Brain pericyte (primary cell): ENCODE results near the gene DDC.
"Not testable (repeated sequence)": the region's sequence is repeated elsewhere in the genome, so short reads cannot be mapped to it uniquely, and the experiment has no call there.

Experiments used
- DNase-seq: peaks from one replicate; pipeline ENCODE4 v3.0.0-alpha.2; 2012; ENCODE audit warnings: low read depth, low spot score

DDC gene

DNA sequence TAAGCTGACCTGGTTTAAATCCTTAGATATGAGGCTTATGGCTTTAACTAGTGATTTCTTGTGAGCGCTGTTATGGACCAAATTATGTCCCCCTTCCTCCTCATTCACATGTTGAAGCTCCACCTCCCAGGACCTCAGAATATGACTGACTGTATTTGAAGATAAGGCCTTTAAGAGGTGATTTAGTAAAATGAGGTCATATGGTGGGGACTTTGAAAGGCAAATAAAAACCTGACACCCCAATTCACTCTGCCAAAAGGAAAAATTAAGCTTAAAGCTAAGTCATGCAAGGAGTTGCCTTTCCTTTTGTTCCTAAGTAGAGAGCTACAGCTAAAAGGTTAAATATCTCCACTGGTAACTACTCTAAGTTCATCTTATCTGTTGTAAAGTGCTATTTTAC, 78.7 kb downstream of the DDC start:
- DNase-seq = no peak

DNA sequence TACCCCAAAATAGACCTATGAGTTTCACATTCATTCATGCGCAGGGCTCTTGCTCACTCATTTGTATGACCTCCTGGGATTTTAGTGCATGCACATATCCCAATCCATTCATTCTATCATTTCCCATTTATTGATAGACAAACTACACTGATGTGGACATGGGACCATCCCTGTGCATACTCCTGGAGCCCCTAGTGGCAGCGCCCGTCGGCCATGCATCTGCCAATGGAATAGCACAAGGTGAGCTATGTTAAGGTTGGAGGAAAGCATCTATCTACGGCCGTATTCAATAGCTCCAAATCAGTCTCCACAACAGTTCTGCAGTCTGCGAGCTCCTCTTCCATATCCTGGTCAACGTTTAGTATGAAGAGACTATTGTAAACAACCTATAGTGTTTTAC, 83.3 kb downstream of the DDC start:
- DNase-seq = no peak

DNA sequence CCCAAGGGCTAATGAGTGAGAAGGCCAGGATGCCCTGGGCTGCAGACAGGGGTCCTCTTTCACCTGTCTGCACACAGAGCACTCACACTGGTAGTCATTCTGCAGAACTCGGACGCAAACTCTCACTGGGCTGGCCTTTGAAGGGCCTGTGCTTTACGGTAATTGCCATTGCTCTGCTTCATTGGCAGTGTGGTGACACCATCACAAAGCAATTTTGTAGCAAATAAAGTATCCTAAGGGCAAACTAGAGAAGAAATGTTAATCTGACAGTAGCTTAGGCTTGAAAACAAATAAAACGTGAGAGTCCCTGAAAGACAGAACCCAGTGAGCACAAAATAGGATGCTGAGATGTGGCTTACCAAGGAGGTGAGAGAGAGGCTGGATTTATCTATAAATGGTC, 84.4 kb downstream of the DDC start:
- DNase-seq = no peak

DNA sequence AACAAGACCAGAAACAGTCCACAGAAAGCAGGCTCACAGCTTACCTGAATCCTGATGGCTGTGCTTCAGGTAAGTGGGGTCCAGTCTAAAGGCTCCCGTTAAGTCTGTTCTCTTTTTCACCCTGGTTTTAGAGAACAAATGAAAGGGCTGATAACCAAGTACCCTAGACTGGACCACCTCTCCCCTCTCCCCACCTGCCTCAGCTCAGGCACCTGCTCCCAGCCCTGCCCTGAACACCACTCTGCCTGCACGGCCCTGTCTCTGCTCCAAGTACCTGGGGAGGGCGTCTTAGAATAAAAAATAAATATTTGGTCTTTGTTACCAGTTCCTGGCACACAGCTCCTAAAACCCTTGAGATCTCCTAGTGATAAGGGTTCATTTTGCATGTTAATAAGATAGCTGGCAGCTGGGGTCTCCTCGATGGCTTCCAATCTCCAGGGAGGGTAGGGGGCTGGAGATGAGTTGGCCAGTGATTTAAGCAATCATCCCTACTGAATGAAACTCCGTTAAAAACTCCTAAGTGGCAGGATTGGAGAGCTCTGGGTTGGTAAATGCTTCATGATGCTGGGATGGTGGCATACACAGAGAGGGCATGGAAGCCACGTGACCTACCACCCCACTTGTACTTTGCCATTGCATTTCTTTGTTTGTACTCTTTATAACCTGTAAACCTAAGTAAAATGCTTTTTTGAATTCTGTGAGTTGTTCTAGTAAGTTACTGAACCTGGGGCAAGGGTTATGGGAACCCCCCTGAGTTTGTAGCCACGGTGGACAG, 85.3 kb downstream of the DDC start:
- DNase-seq = no peak

DNA sequence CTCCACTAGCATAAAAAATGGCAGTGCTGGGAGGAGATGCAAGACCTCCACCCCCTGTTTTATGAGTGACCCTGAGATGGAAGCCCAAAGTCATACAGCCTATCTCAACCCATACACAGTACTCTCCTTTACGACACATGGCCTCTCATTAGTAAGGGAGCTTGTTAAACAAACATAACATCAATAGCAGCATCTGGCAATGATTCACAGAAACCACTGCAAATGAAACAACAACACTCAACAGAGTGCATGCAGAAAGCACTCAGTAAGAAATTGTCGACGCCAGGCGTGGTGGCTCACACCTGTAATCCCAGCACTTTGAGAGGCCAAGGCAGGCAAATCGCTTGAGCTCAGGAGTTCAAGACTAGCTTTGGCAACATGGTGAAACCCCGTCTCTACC, 87.6 kb downstream of the DDC start:
- no peak for DNase-seq

DNA sequence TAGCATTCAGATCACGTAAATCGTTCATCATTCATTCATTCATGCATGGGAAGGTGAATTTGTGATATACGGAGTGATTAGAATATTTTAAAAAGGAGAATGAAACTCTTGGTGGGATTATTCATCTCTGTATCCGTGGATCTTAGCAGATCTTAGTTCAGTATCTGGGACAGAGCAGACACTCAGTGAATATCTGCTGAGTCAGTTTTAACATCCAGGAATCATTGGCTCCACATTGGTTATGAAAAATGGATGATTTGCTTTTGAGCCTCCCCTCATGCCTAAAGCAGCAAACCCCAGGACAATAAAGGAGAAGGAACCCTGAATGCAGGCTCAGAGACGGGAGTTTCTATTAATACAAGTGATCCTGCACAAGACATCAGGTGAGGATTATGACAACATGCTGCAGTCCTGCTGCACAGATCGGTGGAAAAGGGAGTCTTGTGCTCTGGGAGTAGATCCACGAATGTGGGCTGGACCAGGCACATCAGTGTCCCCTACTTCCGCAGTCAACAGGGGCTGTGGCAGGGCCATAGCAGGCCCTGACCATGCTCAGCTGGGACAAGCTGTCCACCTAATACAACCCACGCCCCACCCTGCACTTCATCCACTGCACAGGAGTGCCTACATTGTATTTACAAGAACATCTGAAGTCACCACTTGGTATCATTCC, 88.1 kb downstream of the DDC start:
- no peak for DNase-seq

DNA sequence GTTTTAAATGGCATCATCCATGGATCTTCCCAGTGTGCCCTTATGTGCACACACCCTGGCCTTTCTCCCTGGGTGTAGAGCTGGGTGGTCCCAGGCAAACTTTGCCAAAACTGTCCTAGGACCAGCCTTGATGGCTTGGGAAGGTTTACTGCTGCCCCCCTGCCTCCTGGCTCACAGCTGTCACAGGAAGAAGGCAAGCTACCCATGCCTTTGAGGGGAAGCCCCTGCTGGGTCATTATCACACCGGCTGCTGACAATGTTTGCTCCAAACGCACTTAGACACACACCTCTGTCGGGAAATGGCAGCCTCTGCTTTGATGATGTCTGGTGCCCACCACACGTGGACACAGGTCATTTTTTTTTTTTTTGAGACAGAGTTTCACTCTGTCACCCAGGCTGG, 89.9 kb downstream of the DDC start:
- DNase-seq = no peak

DNA sequence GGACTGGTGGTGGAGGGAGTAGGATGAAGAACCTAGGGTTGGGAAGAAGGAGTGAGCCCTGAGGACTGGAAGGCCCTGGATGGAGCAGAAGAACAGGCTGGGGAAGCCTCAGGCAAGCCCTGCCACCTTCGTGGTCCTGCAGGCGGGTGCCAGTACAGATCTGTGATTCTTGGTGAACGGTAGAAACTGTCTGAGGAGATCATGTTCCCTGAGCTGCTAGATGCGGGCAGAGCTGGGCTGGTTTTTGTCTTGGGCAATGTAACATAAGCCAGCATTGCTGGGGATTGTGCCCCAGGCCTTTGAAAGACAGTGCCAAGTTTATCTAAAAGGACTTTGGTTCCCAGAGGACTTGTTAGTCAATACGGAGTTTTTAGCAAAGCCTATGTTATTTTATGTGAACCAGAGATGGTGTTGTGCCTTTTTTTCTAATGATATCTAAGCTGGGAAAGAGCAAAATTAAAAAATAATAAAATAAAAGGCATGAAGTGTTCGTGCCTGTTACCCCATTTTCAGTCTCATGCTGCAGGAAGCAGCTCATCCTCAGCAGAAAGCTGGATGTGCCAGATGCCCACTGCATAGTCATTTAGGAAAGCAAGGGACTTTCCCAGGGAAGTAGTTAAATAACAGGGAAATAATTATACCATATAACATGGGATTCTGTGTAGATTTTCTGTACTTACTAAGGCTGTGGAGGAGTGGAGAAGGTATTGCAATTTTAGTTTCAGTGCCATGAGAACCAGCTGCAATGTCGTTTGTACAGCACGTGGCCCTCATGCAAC, 90.6 kb downstream of the DDC start:
- DNase-seq = no peak

DNA sequence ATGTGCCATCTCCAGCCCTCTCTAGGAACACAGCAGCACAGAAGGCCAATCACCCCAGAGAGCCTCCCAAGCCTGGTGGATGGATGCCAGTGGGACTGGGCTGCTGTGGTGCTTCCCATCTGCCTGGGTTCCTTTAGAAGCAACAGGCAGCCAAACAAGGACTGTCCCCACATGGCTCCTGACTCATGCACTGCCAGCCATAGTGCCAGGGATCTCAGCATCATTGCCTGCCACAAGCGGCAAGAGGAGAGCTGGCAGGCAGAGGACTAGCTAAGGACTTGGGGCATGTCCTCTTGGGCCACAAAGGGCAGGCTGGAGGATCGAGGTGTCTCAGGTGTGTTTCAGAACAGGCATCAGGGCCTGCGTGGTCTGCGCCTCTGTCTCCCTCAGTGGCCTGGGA, 91.7 kb downstream of the DDC start:
- DNase-seq = no peak

DNA sequence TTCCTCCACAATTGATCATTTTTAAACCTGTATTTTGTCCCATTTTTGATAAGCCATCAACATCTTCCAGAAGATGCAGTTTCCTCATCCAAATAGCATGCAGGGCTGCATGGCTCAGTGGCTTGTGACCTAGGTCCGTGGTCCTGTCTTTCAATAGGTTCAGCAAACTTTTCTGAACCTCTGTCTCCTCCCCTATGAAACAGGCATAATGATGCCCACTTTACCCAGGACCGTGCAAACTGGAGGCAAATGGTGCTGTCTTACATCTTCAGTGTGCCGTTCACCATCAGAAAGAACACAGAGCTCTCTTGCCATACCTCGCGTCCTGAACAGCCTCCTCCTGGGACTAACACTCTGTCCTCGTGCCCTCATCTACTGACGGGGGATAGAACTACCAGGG, 92.8 kb downstream of the DDC start:
- no peak for DNase-seq

DNA sequence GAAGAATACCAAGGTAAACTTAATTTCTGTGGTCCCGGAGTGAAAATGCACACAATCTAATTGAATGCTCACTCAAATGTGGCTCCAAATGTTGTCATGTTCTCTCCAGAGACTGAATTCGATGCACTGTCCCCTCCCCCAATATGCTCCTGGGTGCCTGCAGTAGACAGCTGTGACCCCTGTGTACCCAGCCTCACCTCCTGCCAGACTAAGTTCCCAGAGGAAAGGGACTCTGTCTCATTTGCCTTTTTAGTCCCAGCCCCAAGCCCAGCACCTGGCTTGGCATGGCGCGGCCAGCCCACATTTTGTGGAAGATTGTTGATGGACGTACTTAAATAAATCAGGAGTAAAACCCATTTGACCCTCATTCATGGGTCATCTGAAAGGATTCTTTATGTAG, 93.2 kb downstream of the DDC start:
- no peak for DNase-seq

DNA sequence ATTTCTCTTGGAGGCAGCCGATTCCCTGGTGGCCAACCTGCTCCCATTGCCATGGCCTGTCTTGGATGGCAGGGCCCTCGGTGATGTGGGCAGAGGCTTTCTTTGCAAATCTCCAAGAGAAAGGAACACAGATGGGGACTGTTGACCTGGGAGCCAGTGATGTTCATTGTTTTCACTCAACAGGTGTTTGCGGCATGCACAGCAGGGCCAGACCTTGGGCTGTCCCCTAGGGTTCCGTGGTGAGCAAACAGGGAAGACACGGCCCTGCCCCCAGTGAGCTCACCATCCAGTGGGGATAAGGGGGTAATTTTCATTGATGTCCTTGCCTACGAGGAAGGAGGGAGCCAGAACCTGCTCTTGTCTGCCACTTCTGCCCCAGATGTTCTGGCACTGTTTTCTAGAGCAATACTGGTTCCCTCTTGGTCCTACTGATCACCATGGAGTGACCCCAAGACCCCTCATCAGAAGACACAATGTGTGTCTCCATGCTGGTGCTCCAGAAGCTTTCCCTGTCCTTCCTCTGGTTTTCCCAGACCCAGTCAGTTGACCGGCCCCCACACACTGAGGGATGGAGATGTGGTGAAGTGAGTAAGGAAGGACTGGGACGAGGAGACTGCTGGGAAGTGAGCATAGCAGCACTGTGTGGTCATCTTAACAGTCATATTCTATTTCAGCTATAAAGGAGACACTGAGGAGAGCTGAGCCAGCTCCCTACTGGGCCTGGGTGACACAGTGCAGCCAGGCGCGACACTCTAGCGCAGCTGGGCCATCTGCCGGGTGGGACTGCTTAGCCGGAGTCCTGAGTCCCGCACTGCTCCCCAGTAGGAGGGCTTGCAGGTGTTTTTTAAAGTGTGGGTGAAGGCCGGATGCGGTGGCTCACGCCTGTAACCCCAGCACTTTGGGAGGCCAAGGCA, 94.7 kb downstream of the DDC start:
- DNase-seq = no peak

DNA sequence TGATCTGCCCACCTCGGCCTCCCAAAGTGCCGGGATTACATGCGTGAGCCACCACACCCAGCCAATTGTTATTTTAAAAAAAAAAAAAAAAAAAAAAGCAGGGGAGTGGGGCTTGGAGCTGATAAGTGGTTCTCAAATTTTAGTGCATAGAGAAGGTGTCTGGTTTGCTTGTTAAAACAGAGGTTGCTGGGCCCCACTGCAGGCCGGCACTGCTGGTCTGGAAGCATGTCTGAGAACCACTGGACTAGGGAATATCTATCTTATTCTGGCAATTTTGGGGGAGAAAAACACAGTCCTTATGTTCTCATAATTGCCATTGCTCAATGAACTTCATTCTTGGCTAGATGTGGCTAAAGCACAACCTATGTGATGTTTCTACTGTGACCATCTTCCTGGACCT, 96.0 kb downstream of the DDC start:
- DNase-seq = no peak

DNA sequence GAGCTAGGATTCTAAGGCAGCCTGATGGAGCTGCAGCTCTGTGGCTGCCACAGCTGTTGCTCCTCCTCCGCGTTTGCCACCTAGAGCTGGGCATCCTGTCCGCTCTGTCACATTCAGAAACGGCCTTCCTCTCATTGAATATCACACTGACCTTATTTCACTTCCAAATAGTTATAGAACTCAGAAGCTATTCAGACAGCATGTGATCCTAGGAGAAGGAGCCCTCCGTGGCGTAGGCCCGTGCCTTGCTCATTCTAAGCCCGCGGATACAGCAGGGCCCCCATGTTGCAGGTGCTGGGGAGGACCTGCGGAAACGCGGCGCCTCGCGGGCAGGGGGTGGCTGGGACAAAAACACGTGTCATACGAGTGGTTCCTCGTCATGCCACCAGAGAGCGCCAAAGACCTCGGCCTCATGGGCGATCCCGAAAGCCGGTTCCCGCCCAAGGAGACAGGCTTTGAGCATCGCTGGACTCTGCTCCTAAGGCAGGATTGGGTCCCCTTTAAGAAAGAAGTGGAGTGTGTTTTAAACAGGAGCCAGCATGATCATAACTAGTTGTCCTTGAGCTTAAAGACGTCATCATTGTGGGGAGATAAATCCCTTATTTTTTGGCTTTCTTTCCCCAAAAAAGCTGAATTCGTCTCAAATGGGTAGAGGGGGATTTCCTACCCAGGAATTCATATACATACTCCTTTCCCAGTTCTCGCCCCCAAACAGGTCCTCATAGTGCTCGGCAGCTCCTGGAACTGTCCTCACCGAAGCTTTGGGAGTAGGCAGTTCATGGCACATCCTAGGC, 97.2 kb downstream of the DDC start:
- no peak for DNase-seq

DNA sequence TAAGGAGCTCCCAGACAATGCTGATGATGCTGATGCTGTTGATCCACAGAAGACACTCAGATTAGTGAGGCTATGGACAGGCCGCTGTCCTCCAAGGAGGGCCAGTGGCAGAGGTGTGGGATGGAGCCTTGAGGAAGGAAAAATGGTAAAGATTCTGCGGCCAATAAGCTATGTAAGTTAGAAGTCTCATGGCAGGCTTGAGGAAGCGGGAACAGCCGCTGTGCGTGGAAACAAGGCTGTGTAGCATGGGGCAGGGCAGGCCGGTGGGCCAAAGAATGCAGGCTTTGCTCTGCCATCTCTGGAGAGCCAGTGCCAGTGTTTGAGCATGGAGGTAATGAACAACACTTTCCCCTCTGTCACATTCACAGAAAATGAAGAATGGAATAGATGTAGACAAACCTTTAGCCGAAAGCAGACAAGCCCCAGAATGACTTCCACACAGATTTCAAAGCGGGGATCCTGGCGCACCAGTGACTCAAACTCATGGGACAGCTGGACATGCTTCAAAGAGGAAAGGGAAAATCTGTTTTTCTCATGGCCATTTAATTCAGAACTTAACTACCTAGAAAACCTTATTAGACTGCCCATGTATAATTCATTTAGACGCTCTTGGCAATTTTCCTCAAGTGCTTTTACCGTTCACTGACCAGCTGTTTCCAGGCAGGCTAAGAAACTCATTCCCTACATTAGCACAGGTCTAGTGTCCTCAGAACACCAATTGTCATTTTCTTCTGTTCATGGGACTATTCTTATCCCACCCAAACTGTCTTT, 98.2 kb downstream of the DDC start:
- no peak for DNase-seq

DNA sequence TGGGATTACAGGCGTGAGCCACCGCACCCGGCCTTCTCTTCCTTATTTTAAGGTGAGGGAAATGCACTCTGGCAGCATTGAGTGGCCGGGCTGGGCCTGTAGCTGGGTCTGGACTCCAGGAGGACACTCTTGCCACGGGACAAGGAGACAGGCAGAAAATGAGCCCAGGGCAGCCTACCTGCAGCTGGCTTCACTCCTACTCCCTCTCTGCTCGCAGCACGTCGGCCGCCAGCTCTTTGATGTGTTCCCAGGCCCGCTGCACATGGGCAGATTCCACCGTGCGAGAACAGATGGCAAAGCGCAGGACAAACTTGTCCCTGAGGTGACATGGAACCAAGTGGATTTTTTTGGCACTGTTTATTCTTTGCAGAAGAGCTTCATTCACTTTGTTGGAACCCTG, 102.2 kb downstream of the DDC start:
- no peak for DNase-seq

DNA sequence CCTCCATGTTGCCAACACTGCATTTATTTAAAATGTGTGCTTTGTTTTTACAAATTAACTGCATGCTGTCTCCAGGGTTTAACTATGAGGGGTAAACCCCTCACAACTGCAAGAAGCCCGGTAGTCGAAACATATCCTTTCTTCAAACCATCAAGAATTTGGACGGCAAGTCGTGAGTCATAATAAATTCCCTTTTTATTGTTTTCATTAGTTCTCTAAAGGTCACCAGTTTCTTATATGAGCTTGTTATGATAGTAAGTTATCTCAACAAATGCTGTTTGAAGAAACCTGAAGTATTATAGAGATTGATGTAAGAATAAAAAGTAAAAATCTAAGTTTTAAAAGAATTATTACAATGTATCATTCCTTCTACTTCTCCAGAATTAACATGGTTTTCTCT, 102.8 kb downstream of the DDC start:
- DNase-seq = no peak

DNA sequence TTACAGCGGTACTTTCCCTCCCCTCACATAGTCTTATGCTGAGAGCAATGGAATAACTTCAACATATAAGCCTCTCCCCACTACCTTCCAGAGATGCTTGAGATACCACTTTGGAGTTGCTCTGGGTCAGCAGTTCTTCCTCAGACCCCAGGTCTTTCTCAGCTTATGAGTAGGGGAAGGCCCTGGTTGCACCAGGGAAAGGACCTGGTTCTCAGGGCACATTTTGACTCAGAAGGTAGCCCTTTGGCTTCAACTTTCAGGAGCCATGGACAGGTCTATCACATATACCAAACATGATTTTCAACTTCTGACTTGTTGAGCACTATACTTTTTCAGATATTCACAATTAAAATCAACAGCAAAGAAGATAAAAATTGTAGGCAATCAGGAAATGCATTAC, 103.5 kb downstream of the DDC start:
- no peak for DNase-seq

DNA sequence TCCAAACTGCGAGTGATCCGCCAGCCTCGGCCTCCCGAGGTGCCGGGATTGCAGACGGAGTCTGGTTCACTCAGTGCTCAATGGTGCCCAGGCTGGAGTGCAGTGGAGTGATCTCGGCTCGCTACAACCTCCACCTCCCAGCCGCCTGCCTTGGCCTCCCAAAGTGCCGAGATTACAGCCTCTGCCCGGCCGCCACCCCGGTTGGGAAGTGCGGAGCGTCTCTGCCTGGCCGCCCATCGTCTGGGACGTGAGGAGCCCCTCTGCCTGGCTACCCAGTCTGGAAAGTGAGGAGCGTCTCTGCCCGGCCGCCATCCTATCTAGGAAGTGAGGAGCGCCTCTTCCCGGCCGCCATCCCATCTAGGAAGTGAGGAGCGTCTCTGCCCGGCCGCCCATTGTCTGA, 106.0 kb downstream of the DDC start:
- not testable (repeated sequence) for DNase-seq

DNA sequence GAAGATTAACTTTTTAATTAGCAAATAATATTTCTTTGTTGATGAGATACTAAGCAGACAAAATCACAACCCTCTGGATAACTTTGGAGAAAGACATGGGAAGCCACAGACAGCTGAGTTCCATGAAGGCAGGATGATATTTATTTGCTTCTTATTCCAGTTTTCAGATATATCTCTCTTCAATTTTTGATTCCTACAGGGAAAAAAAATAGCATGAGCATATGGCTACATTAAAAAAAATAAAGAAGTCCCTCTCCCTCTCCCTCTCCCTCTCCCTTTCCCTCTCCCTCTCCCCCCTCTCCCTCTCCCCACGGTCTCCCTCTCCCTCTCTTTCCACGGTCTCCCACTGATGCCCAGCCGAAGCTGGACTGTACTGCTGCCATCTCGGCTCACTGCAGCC, 106.6 kb downstream of the DDC start:
- not testable (repeated sequence) for DNase-seq
